ENCODE results near the gene ATP5PD. TPM values are rescaled to one million over a fixed set of nuclear protein-coding genes. Genes with fewer than 3 reads are reported as not detected.

Gene ATP5PD
- total and polyA plus RNA-seq, 2 of the 13 experiments (the other 11 are each of a cell fraction or from before 2014, with no cell fraction given): 158 to 428 TPM

DNA sequence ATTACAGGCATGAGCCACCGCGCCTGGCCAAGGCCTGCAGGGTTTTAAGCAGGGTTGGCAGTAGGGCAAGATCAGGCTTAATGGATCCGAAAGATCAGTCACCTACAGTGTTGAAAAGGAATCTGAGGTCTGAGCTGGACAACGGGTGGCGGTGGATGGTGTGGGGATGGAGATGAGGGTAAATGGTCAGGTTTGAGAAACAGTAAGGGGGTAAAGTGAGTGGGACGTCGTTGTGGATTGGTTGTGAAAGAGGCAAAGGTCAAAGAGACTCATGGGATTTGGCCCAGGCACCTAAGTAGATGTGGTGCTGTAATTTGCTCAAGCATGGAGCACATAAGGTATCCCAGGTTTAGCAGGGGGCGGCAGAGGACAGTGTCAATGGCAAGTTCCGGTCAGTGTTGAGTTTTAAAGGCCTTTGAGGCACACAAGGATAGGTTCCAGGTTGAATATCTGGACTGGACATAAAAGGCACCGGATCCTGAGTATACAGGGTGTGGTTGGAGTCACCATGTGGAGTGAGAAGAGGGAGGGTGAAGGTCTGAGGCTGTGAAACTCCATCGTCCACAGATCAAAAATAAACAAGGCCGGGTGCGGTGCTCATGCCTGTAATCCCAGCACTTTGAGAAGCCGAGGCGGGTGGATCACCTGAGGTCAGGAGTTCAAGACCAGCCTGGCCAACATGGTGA lies 39.9 kb upstream of the ATP5PD start:
- peak; percentile 87 for DNase-seq (ENCODE audit: low spot score)
- intact Hi-C loops (cut with micrococcal nuclease; ENCODE audit: unreplicated experiment): loop anchor here (2.0 to 5.0 kb wide), 2 partner anchors 39 to 52 kb away; partner anchors contain the start of genes ATP5PD and KCTD2
- TF ChIP-seq NFATC3 (CRISPR knock-in tag; IDR thresholded peaks at IDR 0.05) (no peak; the same call in 1 of the 2 replicates), SP140L (CRISPR knock-in tag; IDR thresholded peaks at IDR 0.05; ENCODE audit: borderline replicate concordance) (no peak), FLYWCH1 (CRISPR knock-in tag; IDR thresholded peaks at IDR 0.05) (no peak), LCORL (IDR thresholded peaks at IDR 0.05) (peak; percentile 46; the same call in 1 of the 2 replicates), LCORL (CRISPR knock-in tag; IDR thresholded peaks at IDR 0.05) (no peak), MIER3 (CRISPR knock-in tag; IDR thresholded peaks at IDR 0.05; ENCODE audit: borderline replicate concordance) (peak; percentile 36; the same call in 1 of the 2 replicates), ZNF180 (CRISPR knock-in tag; IDR thresholded peaks at IDR 0.05; ENCODE audit: borderline replicate concordance, low read depth) (no peak), STAG1 (CRISPR knock-in tag; IDR thresholded peaks at IDR 0.05) (peak; percentile 30), CBFB (CRISPR knock-in tag; IDR thresholded peaks at IDR 0.05) (no peak), ZFP90 (CRISPR knock-in tag; IDR thresholded peaks at IDR 0.05; ENCODE audit: borderline replicate concordance) (no peak; the same call in 1 of the 2 replicates), MAZ (IDR thresholded peaks at IDR 0.05; ENCODE audit: borderline replicate concordance, low read depth, low read length) (no peak), MAZ (CRISPR knock-in tag; IDR thresholded peaks at IDR 0.05; ENCODE audit: low read depth) (peak; percentile 68; the same call in 1 of the 2 replicates), PPARG (CRISPR knock-in tag; conservative IDR thresholded peaks at IDR 0.05) (0 out of 2 replicates have a peak, but pooled peaks have one; percentile 25), ZNF317 (CRISPR knock-in tag; IDR thresholded peaks at IDR 0.05) (0 out of 2 replicates have a peak, but pooled peaks have one; percentile 24), PITX1 (CRISPR knock-in tag; IDR thresholded peaks at IDR 0.05) (peak; percentile 78; the same call in 1 of the 2 replicates), ZNF101 (CRISPR knock-in tag; IDR thresholded peaks at IDR 0.05; ENCODE audit: borderline replicate concordance, low read depth) (peak; percentile 38; the same call in 1 of the 2 replicates), RELA (CRISPR knock-in tag; IDR thresholded peaks at IDR 0.05) (no peak), MED13 (CRISPR knock-in tag; IDR thresholded peaks at IDR 0.05) (peak; percentile 39; the same call in 1 of the 2 replicates), CBX5 (CRISPR knock-in tag; IDR thresholded peaks at IDR 0.05; ENCODE audit: borderline replicate concordance) (0 out of 2 replicates have a peak, but pooled peaks have one; percentile 53), ZNF563 (CRISPR knock-in tag; IDR thresholded peaks at IDR 0.05) (0 out of 2 replicates have a peak, but pooled peaks have one; percentile 16)
- TF ChIP-seq, protein P1, sequence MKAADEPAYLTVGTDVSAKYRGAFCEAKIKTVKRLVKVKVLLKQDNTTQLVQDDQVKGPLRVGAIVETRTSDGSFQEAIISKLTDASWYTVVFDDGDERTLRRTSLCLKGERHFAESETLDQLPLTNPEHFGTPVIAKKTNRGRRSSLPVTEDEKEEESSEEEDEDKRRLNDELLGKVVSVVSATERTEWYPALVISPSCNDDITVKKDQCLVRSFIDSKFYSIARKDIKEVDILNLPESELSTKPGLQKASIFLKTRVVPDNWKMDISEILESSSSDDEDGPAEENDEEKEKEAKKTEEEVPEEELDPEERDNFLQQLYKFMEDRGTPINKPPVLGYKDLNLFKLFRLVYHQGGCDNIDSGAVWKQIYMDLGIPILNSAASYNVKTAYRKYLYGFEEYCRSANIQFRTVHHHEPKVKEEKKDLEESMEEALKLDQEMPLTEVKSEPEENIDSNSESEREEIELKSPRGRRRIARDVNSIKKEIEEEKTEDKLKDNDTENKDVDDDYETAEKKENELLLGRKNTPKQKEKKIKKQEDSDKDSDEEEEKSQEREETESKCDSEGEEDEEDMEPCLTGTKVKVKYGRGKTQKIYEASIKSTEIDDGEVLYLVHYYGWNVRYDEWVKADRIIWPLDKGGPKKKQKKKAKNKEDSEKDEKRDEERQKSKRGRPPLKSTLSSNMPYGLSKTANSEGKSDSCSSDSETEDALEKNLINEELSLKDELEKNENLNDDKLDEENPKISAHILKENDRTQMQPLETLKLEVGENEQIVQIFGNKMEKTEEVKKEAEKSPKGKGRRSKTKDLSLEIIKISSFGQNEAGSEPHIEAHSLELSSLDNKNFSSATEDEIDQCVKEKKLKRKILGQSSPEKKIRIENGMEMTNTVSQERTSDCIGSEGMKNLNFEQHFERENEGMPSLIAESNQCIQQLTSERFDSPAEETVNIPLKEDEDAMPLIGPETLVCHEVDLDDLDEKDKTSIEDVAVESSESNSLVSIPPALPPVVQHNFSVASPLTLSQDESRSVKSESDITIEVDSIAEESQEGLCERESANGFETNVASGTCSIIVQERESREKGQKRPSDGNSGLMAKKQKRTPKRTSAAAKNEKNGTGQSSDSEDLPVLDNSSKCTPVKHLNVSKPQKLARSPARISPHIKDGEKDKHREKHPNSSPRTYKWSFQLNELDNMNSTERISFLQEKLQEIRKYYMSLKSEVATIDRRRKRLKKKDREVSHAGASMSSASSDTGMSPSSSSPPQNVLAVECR (CRISPR knock-in tag; IDR thresholded peaks at IDR 0.05; ENCODE audit: borderline replicate concordance): peak; percentile 9; the same call in 1 of the 2 replicates

More for the DNA sequence above, 39.9 kb upstream of the ATP5PD start:
- ChIA-PET CTCF (ENCODE audit: low intra/inter-chr PET ratio, low total read pairs) (interaction anchor here (2.2 kb wide), 1 partner anchor 20 kb away, joined by 7 read pairs; no protein-coding TSS in a partner anchor), POLR2A (interaction anchor here (1.4 to 3.8 kb wide), 8 partner anchors 8 to 51 kb away, joined by 3 to 20 read pairs (median 14); partner anchors contain the start of gene ARMC7)
- WGBS (ENCODE audit: low lambda C conversion rate): 3% methylated on average over 15 of the region's 15 CpGs
- Histone ChIP-seq H3K4me1 (ENCODE audit: insufficient read depth, low read length) (peaks cover 97% of the 10 kb centered on the region), H3K27ac (ENCODE audit: extremely low read length, insufficient read depth, low read length) (peak overlapping the region; percentile 8), H3K4me3 (replicated peaks in 1 of 3; ENCODE audit: insufficient read depth in 1 of 3, low read depth in 2 of 3, low read length in 3 of 3) (peak overlapping the region in 2 of 3 experiments; percentile 68 to 76; a peak in 3 of 6 replicates), H3K27me3 (ENCODE audit: control insufficient read depth in 1 of 2, insufficient read depth in 2 of 2, low read length in 2 of 2) (peaks cover 0 to 14% of the 10 kb centered on the region in 2 experiments; a peak in 2 of 5 replicates), H3K9me3 (ENCODE audit: low read length) (no peaks in the 10 kb centered on the region), H3K4me2 (ENCODE audit: low read depth, low read length) (peak overlapping the region; percentile 90), H3K36me3 (replicated peaks in 1 of 2; ENCODE audit: control insufficient read depth in 1 of 2, insufficient read depth in 2 of 2, low read length in 2 of 2) (no peaks in the 10 kb centered on the region), H2AFZ (ENCODE audit: low read length) (no peak overlapping the region), H4K20me1 (ENCODE audit: insufficient read depth, low read length) (no peaks in the 10 kb centered on the region; the same call in 1 of the 2 replicates), H3K9ac (ENCODE audit: insufficient read depth, low read depth, low read length) (peak overlapping the region; percentile 66), H3K79me2 (ENCODE audit: insufficient read depth, low read length) (no peaks in the 10 kb centered on the region)
- BruUV-seq (replicated peaks): no TSS peak
- ATAC-seq (peak; percentile 20), FAIRE-seq (peak; percentile 91)
- in situ Hi-C loops (cut with HindIII; ENCODE audit: extremely low pct_ligation_motif_present, low pct_unique_long_range_greater_than_20kb): no loop called here
